Jurkat, Clone E6-1 (cell line): ENCODE results near the gene RALBP1.

Source experiments
- DNase-seq: peaks from one replicate; pipeline ENCODE4 v3.0.0-alpha.2; 2011; ENCODE audit warnings: low read depth, low spot score
- H3K4me3 ChIP-seq: 2 replicates; pipeline ENCODE4 v1.5.1; 2011; ENCODE audit warnings: mild to moderate bottlenecking, low read length, control low read depth, moderate library complexity

The RALBP1 gene

GRCh38 chr18:9495916-9496705 is 20.8 kb downstream of the RALBP1 start:
- H3K4me3 ChIP-seq = no peak overlapping the region
- DNase-seq = peak; percentile 80

GRCh38 chr18:9506046-9506792 is 30.9 kb downstream of the RALBP1 start:
- H3K4me3 ChIP-seq = no peak overlapping the region
- DNase-seq = no peak

GRCh38 chr18:9507565-9508088 is 32.3 kb downstream of the RALBP1 start:
- H3K4me3 ChIP-seq = no peak overlapping the region
- DNase-seq = no peak

GRCh38 chr18:9508446-9509025 is 33.2 kb downstream of the RALBP1 start:
- H3K4me3 ChIP-seq = no peak overlapping the region
- DNase-seq = no peak

- no peak overlapping the region for H3K4me3 ChIP-seq
- DNase-seq = no peak
Measured at GRCh38 chr18:9513971-9514512, 38.7 kb downstream of the RALBP1 start.

- DNase-seq = peak; percentile 39
- H3K4me3 ChIP-seq = no peak overlapping the region
Measured at GRCh38 chr18:9516437-9517064, 41.2 kb downstream of the RALBP1 start.

GRCh38 chr18:9517869-9518268 is 42.6 kb downstream of the RALBP1 start:
- no peak for DNase-seq
- H3K4me3 ChIP-seq = no peak overlapping the region

GRCh38 chr18:9519399-9519798 is 44.1 kb downstream of the RALBP1 start:
- no peak overlapping the region for H3K4me3 ChIP-seq
- DNase-seq = no peak

GRCh38 chr18:9520666-9521065 is 45.4 kb downstream of the RALBP1 start:
- no peak overlapping the region for H3K4me3 ChIP-seq
- no peak for DNase-seq

- no peak overlapping the region for H3K4me3 ChIP-seq
- DNase-seq = no peak
Measured at GRCh38 chr18:9521770-9522169, 46.5 kb downstream of the RALBP1 start.

GRCh38 chr18:9522952-9523351 is 47.6 kb downstream of the RALBP1 start:
- H3K4me3 ChIP-seq = no peak overlapping the region
- no peak for DNase-seq

GRCh38 chr18:9526458-9526857 is 51.1 kb downstream of the RALBP1 start:
- H3K4me3 ChIP-seq = no peak overlapping the region
- no peak for DNase-seq

- DNase-seq = no peak
- H3K4me3 ChIP-seq = no peak overlapping the region
Measured at GRCh38 chr18:9530226-9531009, 55.1 kb downstream of the RALBP1 start.

- no peak for DNase-seq
- no peak overlapping the region for H3K4me3 ChIP-seq
Measured at GRCh38 chr18:9531791-9532410, 56.6 kb downstream of the RALBP1 start.

- no peak for DNase-seq
- H3K4me3 ChIP-seq = no peak overlapping the region
Measured at GRCh38 chr18:9534844-9535243, 59.5 kb downstream of the RALBP1 start.

- H3K4me3 ChIP-seq = no peak overlapping the region
- DNase-seq = no peak
Measured at GRCh38 chr18:9535430-9535991, 60.2 kb downstream of the RALBP1 start.

- no peak for DNase-seq
- no peak overlapping the region for H3K4me3 ChIP-seq
Measured at GRCh38 chr18:9536354-9537152, 61.2 kb downstream of the RALBP1 start.
